Esophagus squamous epithelium (tissue), 5 donors: Measurements from ENCODE around the gene ZC3H8. TPM values are rescaled to one million over a fixed set of nuclear protein-coding genes. Genes with fewer than 3 reads are reported as not detected.

Experiments
- DNase-seq: peaks from one replicate; lab custom pipeline; 2025; lab: John Stamatoyannopoulos, UW
- H3K27ac ChIP-seq, 4 donors: fragments of 200-600 bp; sonication (generic); one replicate each; pipeline ENCODE4 v1.5.1; 2016 to 2019; ENCODE audit warnings: mild to moderate bottlenecking in 1 of 4
- H3K27me3 ChIP-seq, 4 donors: fragments of 200-600 bp; sonication (generic); 1 replicate in 3 of 4; 2 replicates in 1 of 4; pipeline versions ENCODE4 v1.5.1 to v1.6.0; 2017 to 2021; ENCODE audit warnings: antibody characterized with exemption in 1 of 4
- H3K36me3 ChIP-seq, 3 donors: fragments of 200-600 bp; sonication (generic); one replicate each; pipeline ENCODE4 v1.5.1; 2016 to 2019
- H3K4me1 ChIP-seq, 3 donors: fragments of 200-600 bp; sonication (generic); one replicate each; pipeline ENCODE4 v1.5.1; 2017 to 2019
- H3K4me3 ChIP-seq, 4 donors: fragments of 200-600 bp; sonication (generic); 1 replicate in 3 of 4; 2 replicates in 1 of 4; pipeline ENCODE4 v1.5.1; 2016 to 2019; ENCODE audit warnings: mild to moderate bottlenecking in 2 of 4, moderate library complexity in 1 of 4
- H3K9me3 ChIP-seq, 3 donors: fragments of 200-600 bp; sonication (generic); one replicate each; pipeline ENCODE4 v1.5.1; 2016 to 2019
- POLR2A ChIP-seq, 4 donors: fragments of 450-650 bp; IDR thresholded peaks; one replicate each; pipeline ENCODE4 v1.6.1; 2017; ENCODE audit warnings: antibody characterized with exemption in 4 of 4, mild to moderate bottlenecking in 4 of 4, moderate library complexity in 3 of 4
- WGBS, 2 donors: methylation state at CpG; one replicate each; pipeline ENCODE4 v1.1.5; 2018; 5-methylcytosine and 5-hydroxymethylcytosine counted together
- intact Hi-C: fragments of 100-400 bp; cut with DNase I; formaldehyde crosslinking; loops from one replicate; pipeline ENCODE4 v1.15.0; 2022
- total RNA-seq, 4 donors: library from RNA; depleted of rRNA; stranded (reverse); fragments of >200 nt; gene quantifications; one replicate each; pipeline ENCODE4 v1.1.0, GENCODE V29; 2016
- TF ChIP-seq, protein P1 (sequence below), 6 experiments: fragments of 450-650 bp in 4 of 6; fragments of 200-600 bp in 2 of 6; sonication (generic) in 2 of 6; IDR thresholded peaks; one replicate each; pipeline ENCODE4 v1.5.1; 2016 to 2019; ENCODE audit warnings: antibody characterized with exemption in 6 of 6, mild to moderate bottlenecking in 4 of 6, moderate library complexity in 4 of 6
- donor health status: DM: yes; HTN: yes; CAD: no.

The ZC3H8 gene
- total RNA-seq, 4 donors from 2014 or later = 6.0 to 60.1 (median 37.1) TPM

DNA sequence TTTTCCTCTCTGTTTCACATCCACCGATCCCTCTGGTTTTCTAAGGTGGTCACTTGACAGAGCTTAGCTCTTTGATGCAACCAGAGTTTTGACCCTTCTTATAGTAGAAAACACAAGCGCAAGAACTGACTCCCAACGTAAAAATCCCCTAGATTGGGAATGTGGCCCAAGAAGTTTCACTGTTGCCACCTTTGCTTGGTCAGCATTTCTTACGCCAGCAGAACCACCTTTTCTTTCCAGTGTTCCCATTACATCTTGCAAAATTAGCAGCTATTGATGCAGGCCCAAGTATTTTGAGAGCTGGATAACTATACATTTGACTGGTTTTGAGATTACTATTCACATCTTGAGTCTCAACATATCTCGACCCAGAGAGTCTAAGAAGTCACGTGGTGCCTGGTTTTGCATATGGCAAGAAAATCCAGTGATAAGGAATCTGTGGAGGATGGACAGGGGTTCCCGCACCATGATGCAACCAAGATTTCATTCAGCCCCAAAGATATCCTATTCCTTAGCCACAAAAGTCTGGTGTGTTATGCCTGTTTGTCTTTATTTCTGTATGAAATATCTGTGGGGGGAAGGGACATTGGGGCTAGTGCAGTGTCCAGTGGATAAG is 78.8 kb downstream of the ZC3H8 start:
- intact Hi-C loops = no loop called here
- TF ChIP-seq POLR2A (IDR thresholded peaks at IDR 0.05) = no peak
- TF ChIP-seq, protein P1, sequence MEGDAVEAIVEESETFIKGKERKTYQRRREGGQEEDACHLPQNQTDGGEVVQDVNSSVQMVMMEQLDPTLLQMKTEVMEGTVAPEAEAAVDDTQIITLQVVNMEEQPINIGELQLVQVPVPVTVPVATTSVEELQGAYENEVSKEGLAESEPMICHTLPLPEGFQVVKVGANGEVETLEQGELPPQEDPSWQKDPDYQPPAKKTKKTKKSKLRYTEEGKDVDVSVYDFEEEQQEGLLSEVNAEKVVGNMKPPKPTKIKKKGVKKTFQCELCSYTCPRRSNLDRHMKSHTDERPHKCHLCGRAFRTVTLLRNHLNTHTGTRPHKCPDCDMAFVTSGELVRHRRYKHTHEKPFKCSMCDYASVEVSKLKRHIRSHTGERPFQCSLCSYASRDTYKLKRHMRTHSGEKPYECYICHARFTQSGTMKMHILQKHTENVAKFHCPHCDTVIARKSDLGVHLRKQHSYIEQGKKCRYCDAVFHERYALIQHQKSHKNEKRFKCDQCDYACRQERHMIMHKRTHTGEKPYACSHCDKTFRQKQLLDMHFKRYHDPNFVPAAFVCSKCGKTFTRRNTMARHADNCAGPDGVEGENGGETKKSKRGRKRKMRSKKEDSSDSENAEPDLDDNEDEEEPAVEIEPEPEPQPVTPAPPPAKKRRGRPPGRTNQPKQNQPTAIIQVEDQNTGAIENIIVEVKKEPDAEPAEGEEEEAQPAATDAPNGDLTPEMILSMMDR (IDR thresholded peaks at IDR 0.05) = no peak
- Histone ChIP-seq H3K27me3 (peaks cover 0 to 17% (median 0%) of the 10 kb centered on the region in 4 donors), H3K27ac (no peak overlapping the region), H3K36me3 (no peaks in the 10 kb centered on the region), H3K9me3 (no peaks in the 10 kb centered on the region), H3K4me3 (no peak overlapping the region), H3K4me1 (no peaks in the 10 kb centered on the region)
- WGBS, 2 donors = 89 to 95% methylated on average over 7 of the region's 7 CpGs
- DNase-seq = no peak

DNA sequence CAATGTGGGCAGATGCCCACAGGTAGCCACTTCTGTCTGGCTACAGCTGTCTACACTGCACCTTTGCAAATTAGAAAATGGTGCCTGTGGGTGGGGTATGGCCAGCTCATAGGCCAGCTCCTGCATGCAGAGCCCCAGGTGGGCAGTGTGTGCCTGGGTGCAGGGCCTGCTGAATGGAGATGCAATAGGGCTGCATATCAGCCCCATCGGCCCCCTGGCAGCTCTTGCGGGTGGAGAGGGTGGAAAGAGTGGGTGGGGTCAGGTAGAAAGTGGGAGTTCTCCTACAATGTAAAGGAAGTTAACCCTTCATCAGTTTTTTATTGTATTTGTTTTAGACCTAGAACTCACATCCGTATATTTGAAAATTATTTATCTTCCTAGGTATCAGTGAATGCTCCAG is 79.5 kb downstream of the ZC3H8 start:
- H3K9me3 ChIP-seq = no peaks in the 10 kb centered on the region
- no peak for DNase-seq
- no peaks in the 10 kb centered on the region for H3K4me1 ChIP-seq
- TF ChIP-seq, protein P1 (IDR thresholded peaks at IDR 0.05) = no peak
- TF ChIP-seq POLR2A (IDR thresholded peaks at IDR 0.05) = no peak
- no peak overlapping the region for H3K27ac ChIP-seq
- 85 to 94% methylated on average over 3 of the region's 3 CpGs for WGBS, 2 donors
- H3K27me3 ChIP-seq = peaks cover 0 to 9% (median 0%) of the 10 kb centered on the region in 4 donors
- no peaks in the 10 kb centered on the region for H3K36me3 ChIP-seq
- H3K4me3 ChIP-seq = no peak overlapping the region
- intact Hi-C loops = no loop called here

DNA sequence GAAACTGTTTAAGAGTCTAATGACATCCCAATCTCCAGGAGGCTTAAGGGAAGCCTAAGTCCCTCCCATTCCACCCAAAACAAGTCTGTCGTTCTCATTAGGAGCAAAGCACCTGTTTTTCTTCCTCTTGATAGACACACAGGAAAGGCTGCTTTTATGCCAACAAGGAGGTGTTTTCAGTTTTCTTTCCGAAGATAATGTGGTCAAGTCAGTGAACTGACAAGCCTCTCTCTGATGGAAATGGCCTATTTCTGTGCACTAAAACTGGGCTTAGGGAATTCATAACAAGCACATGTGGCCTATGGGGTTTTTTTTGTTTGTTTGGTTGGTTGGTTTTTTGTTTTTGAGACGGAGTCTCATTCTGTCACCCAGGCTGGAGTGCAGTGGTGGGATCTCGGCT is 80.5 kb downstream of the ZC3H8 start:
- Histone ChIP-seq H3K27ac (no peak overlapping the region), H3K9me3 (no peaks in the 10 kb centered on the region), H3K36me3 (no peaks in the 10 kb centered on the region), H3K4me1 (no peaks in the 10 kb centered on the region), H3K27me3 (peaks cover 0 to 5% (median 0%) of the 10 kb centered on the region in 4 donors), H3K4me3 (no peak overlapping the region)
- DNase-seq = no peak
- 79 to 86% methylated on average over 4 of the region's 4 CpGs for WGBS, 2 donors
- TF ChIP-seq POLR2A (IDR thresholded peaks at IDR 0.05) = no peak
- TF ChIP-seq, protein P1 (IDR thresholded peaks at IDR 0.05) = no peak
- intact Hi-C loops = no loop called here

DNA sequence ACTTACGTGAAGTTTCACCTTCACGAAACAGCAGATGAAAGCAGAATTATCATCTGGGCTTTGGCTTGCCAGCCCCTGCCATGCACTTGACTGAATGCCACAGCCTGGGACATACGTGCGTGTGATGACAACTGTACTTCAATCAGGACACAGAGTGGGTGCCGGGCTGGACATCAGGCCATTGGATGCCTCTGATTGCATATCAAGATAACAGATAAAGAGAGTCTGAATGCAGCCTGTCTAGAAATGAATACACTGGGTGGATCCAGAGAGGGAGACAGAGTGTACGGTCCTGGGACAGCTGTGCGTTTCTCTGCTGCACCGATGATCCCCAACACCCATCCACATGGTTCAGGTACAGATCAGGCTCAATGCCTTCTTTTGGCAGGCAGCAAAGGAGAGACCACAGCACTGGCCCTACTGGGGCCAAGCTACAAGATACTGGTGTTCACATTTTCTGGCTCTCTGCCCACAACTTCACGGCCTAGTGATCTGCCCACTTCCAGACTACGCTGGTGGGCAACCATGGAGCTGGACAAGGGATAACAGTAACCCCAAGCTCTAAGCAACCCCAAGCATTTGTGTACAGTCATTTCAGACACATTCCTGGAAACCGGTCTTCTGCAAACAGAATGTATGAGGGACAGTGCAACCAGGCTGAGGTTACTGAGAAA is 81.1 kb downstream of the ZC3H8 start:
- H3K4me3 ChIP-seq = no peak overlapping the region
- 82 to 85% methylated on average over 7 to 11 of the region's 11 CpGs for WGBS, 2 donors
- no peaks in the 10 kb centered on the region for H3K4me1 ChIP-seq
- no peak overlapping the region for H3K27ac ChIP-seq
- no peak for TF ChIP-seq POLR2A (IDR thresholded peaks at IDR 0.05)
- H3K36me3 ChIP-seq = no peaks in the 10 kb centered on the region
- intact Hi-C loops = no loop called here
- H3K27me3 ChIP-seq = peaks cover 0 to 5% (median 0%) of the 10 kb centered on the region in 4 donors
- DNase-seq = no peak
- no peaks in the 10 kb centered on the region for H3K9me3 ChIP-seq

DNA sequence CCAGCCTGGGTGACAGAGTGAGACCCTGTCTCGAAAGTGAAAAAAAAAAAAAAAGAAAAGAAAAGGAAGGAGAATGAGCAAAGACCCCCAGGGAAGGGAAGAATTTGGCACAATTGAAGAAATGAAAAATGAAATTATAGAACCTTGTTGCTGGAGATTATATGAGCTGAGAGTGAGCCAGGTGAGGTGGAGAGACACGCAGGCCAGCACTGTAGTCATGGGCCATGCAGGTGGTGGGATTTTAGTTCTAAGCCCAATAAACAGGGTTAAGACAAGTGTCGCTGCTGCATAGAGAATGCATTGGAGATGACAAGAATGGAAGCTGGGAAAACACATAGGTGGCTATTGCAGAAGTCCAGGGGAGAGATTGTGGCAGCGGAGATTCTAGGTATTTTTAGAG is 84.3 kb downstream of the ZC3H8 start:
- TF ChIP-seq, protein P1 (IDR thresholded peaks at IDR 0.05) = no peak
- TF ChIP-seq POLR2A (IDR thresholded peaks at IDR 0.05) = no peak
- H3K27me3 ChIP-seq = no peaks in the 10 kb centered on the region
- intact Hi-C loops = no loop called here
- H3K4me3 ChIP-seq = no peak overlapping the region
- no peak overlapping the region for H3K27ac ChIP-seq
- WGBS, 2 donors = 88 to 93% methylated on average over 4 of the region's 4 CpGs
- DNase-seq = no peak
- H3K4me1 ChIP-seq = no peaks in the 10 kb centered on the region
- no peaks in the 10 kb centered on the region for H3K9me3 ChIP-seq
- H3K36me3 ChIP-seq = no peaks in the 10 kb centered on the region
